GM12878 (cell line): ENCODE results near the gene ZNF577.

Experiments used
- CHD2 ChIP-seq: IDR thresholded peaks from 2 replicates; pipeline ENCODE4 v1.6.1; 2011; ENCODE audit warnings: low read depth, low read length, improper control_type of control experiment, borderline replicate concordance
- POLR2AphosphoS5 ChIP-seq: IDR thresholded peaks from 2 replicates; pipeline ENCODE4 v1.6.1; 2011; ENCODE audit warnings: mild to moderate bottlenecking, low read length, inconsistent platforms
- TCF12 ChIP-seq: IDR thresholded peaks from 2 replicates; pipeline ENCODE4 v1.6.1; 2011; ENCODE audit warnings: low read depth, mild to moderate bottlenecking, low read length
- USF1 ChIP-seq: IDR thresholded peaks from 2 replicates; pipeline ENCODE4 v1.6.1; 2011; ENCODE audit warnings: borderline replicate concordance, low read depth, mild to moderate bottlenecking, moderate library complexity, mixed read lengths, low read length; ENCODE audit not compliant: insufficient read depth; ENCODE audit errors: extremely low read length

- TF ChIP-seq USF1 = no peak
- TF ChIP-seq CHD2 = no peak
- TF ChIP-seq POLR2AphosphoS5 = no peak
- no peak for TF ChIP-seq TCF12
Measured at GRCh38 chr19:51926426-51926783, 38.7 kb upstream of the ZNF577 start.
